ENCODE measurements around the gene CCDC9.

The CCDC9 gene

DNA sequence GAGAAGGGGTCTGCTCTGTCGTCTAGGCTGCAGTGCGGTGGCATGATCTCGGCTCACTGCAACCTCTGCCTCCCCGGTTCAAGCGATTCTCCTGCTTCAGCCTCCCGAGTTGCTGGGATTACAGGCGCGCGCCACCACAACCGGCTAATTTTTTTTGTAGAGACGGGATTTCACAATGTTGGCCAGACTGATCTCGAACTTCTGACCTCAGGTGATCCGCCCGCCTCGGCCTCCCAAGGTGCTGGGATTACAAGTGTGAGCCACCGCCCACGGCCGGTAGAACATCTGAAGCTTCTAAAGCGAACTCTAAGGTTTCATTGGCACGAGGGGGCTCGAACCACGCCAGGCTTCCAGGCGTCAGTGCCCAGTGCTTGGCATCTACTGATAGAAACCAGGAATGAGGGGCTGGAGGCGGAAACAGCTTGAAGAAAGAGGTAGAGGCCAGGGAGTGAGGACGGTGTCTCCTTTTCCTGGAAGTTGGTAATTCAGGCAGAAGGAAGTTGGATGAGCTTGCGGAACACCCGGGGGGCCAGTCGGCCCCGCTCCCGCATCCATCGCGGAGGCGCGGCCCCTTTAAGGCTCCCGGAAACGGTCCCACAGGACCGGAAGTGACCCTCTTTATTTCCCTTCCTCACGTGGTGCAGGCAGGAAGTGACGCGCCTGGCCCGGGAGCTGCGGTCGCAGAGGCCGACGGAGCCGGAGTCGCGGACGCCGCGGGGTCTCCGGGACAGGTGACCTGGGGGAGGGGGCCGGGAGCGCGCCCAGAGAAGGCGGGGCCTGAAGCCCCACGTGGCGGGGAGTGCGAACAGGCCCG is at the start of gene CCDC9:
CCDC9 (plus strand) TSS at position 647 of the 814 bp plus-strand sequence. CDS start 1,876 bp downstream, outside the sequence.
- H3K4me3 ChIP-seq (replicated peaks in 1 of 2; ENCODE audit: low read depth in 2 of 2, low read length in 2 of 2): peak within 1 kb of the TSS; percentile 60 to 65
- TF ChIP-seq, protein P1, sequence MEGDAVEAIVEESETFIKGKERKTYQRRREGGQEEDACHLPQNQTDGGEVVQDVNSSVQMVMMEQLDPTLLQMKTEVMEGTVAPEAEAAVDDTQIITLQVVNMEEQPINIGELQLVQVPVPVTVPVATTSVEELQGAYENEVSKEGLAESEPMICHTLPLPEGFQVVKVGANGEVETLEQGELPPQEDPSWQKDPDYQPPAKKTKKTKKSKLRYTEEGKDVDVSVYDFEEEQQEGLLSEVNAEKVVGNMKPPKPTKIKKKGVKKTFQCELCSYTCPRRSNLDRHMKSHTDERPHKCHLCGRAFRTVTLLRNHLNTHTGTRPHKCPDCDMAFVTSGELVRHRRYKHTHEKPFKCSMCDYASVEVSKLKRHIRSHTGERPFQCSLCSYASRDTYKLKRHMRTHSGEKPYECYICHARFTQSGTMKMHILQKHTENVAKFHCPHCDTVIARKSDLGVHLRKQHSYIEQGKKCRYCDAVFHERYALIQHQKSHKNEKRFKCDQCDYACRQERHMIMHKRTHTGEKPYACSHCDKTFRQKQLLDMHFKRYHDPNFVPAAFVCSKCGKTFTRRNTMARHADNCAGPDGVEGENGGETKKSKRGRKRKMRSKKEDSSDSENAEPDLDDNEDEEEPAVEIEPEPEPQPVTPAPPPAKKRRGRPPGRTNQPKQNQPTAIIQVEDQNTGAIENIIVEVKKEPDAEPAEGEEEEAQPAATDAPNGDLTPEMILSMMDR (IDR thresholded peaks at IDR 0.05; ENCODE audit: low read depth, low read length): no peak
- DNase-seq (ENCODE audit: low read depth in 2 of 2): peak; percentile 96 to 98

GRCh38 chr19:47209319-47210179 is 46.8 kb upstream of the CCDC9 start:
- TF ChIP-seq, protein P1 (IDR thresholded peaks at IDR 0.05; ENCODE audit: low read depth, low read length): no peak
- H3K4me3 ChIP-seq (replicated peaks in 1 of 2; ENCODE audit: low read depth in 2 of 2, low read length in 2 of 2): no peak overlapping the region
- DNase-seq (ENCODE audit: low read depth in 2 of 2): no peak

DNA sequence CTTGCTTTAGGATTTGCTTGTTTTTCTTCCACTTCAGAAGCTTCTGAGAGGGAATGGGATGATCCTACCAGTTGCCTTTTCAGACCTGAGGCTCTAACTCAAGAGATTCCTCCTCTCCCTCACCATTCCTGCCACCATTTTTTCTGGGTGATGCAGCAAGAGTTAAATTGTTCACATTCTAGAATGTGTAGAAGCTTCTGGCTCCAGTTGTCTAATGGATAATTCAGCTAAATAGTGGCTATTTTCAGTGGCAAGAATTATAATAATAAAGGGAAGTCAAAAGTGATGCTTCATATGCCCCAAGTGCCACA is 46.2 kb upstream of the CCDC9 start:
- no peak for DNase-seq (ENCODE audit: low read depth in 2 of 2)
- no peak overlapping the region for H3K4me3 ChIP-seq (replicated peaks in 1 of 2; ENCODE audit: low read depth in 2 of 2, low read length in 2 of 2)
- TF ChIP-seq, protein P1 (IDR thresholded peaks at IDR 0.05; ENCODE audit: low read depth, low read length): no peak

GRCh38 chr19:47210689-47211316 is 45.5 kb upstream of the CCDC9 start:
- no peak overlapping the region for H3K4me3 ChIP-seq (replicated peaks in 1 of 2; ENCODE audit: low read depth in 2 of 2, low read length in 2 of 2)
- TF ChIP-seq, protein P1 (IDR thresholded peaks at IDR 0.05; ENCODE audit: low read depth, low read length): peak; percentile 85
- DNase-seq (ENCODE audit: low read depth in 2 of 2): peak; percentile 86 to 89

GRCh38 chr19:47215581-47215980 is 40.7 kb upstream of the CCDC9 start:
- no peak for DNase-seq (ENCODE audit: low read depth in 2 of 2)
- TF ChIP-seq, protein P1 (IDR thresholded peaks at IDR 0.05; ENCODE audit: low read depth, low read length): no peak
- no peak overlapping the region for H3K4me3 ChIP-seq (replicated peaks in 1 of 2; ENCODE audit: low read depth in 2 of 2, low read length in 2 of 2)

- H3K4me3 ChIP-seq (replicated peaks in 1 of 2; ENCODE audit: low read depth in 2 of 2, low read length in 2 of 2): no peak overlapping the region
- TF ChIP-seq, protein P1 (IDR thresholded peaks at IDR 0.05; ENCODE audit: low read depth, low read length): no peak
- no peak for DNase-seq (ENCODE audit: low read depth in 2 of 2)
Observed at GRCh38 chr19:47221080-47221841, 35.1 kb upstream of the CCDC9 start.

Data from cardiac fibroblast (primary cell).